Esophagus muscularis mucosa (tissue), 4 donors: ENCODE results near the gene TIMP1. TPM values are rescaled to one million over a fixed set of nuclear protein-coding genes. Genes with fewer than 3 reads are reported as not detected.

ENCODE experiments used
- DNase-seq: peaks from one replicate; pipeline ENCODE4 v3.0.0-alpha.2; 2017; ENCODE audit errors: extremely low spot score
- H3K27ac ChIP-seq, 4 donors: fragments of 200-600 bp; sonication (generic); replicated peaks in 1 of 4; 1 replicate in 3 of 4; 2 replicates in 1 of 4; pipeline ENCODE4 v1.5.1; 2016 to 2019; ENCODE audit warnings: mild to moderate bottlenecking in 1 of 4
- H3K27me3 ChIP-seq, 4 donors: fragments of 200-600 bp; sonication (generic); one replicate each; pipeline versions ENCODE4 v1.5.1 to v1.6.0; 2016 to 2019
- H3K36me3 ChIP-seq, 4 donors: fragments of 200-600 bp; sonication (generic); one replicate each; pipeline ENCODE4 v1.5.1; 2016 to 2019
- H3K4me1 ChIP-seq, 4 donors: fragments of 200-600 bp; sonication (generic); one replicate each; pipeline ENCODE4 v1.5.1; 2016 to 2019
- H3K4me3 ChIP-seq, 4 donors: fragments of 200-600 bp; sonication (generic); 1 replicate in 2 of 4; 2 replicates in 2 of 4; pipeline ENCODE4 v1.5.1; 2016 to 2019; ENCODE audit warnings: mild to moderate bottlenecking in 4 of 4, moderate library complexity in 1 of 4
- H3K9me3 ChIP-seq, 4 donors: fragments of 200-600 bp; sonication (generic); 1 replicate in 3 of 4; 2 replicates in 1 of 4; pipeline ENCODE4 v1.5.1; 2016 to 2019
- EP300 ChIP-seq: sonication (generic); formaldehyde crosslinking; IDR thresholded peaks from one replicate; pipeline ENCODE4 v1.6.1; 2017; ENCODE audit warnings: antibody characterized with exemption
- POLR2A ChIP-seq: fragments of 450-650 bp; IDR thresholded peaks from one replicate; pipeline ENCODE4 v1.6.1; 2017; ENCODE audit warnings: antibody characterized with exemption, moderate library complexity, mild to moderate bottlenecking, low read depth
- POLR2AphosphoS5 ChIP-seq, 2 donors: sonication (generic); formaldehyde crosslinking; IDR thresholded peaks; one replicate each; pipeline ENCODE4 v1.6.1; 2017; ENCODE audit warnings: antibody characterized with exemption in 2 of 2
- WGBS: methylation state at CpG from one replicate; pipeline ENCODE4 v1.1.5; 2018; 5-methylcytosine and 5-hydroxymethylcytosine counted together
- intact Hi-C: fragments of 100-400 bp; cut with DNase I; formaldehyde crosslinking; loops from one replicate; pipeline ENCODE4 v1.15.1; 2023
- total RNA-seq, 4 donors: library from RNA; depleted of rRNA; stranded (reverse); fragments of >200 nt; gene quantifications; one replicate each; pipeline versions ENCODE4 v1.1.0 to v1.2.1, GENCODE V29; 2016
- TF ChIP-seq, protein P1 (sequence below), 3 experiments: fragments of 200-600 bp in 2 of 3; fragments of 450-650 bp in 1 of 3; sonication (generic) in 2 of 3; IDR thresholded peaks; one replicate each; pipeline ENCODE4 v1.5.1; 2017 to 2019; ENCODE audit warnings: antibody characterized with exemption in 3 of 3, mild to moderate bottlenecking in 2 of 3, moderate library complexity in 1 of 3

The TIMP1 gene
- total RNA-seq, 4 donors from 2014 or later: 82.6 to 251 (median 178) TPM

- Histone ChIP-seq H3K9me3 (no peaks in the 10 kb centered on the region), H3K27me3 (no peaks in the 10 kb centered on the region), H3K4me3 (no peak overlapping the region), H3K4me1 (peaks cover 11 to 21% (median 15%) of the 10 kb centered on the region in 4 donors), H3K36me3 (peaks cover 36 to 86% (median 73%) of the 10 kb centered on the region in 4 donors), H3K27ac (no peak overlapping the region)
- no peak for DNase-seq
- intact Hi-C loops: no loop called here
- TF ChIP-seq POLR2A: no peak
- no peak for TF ChIP-seq POLR2AphosphoS5 (IDR thresholded peaks at IDR 0.05)
- TF ChIP-seq EP300: no peak
- TF ChIP-seq, protein P1, sequence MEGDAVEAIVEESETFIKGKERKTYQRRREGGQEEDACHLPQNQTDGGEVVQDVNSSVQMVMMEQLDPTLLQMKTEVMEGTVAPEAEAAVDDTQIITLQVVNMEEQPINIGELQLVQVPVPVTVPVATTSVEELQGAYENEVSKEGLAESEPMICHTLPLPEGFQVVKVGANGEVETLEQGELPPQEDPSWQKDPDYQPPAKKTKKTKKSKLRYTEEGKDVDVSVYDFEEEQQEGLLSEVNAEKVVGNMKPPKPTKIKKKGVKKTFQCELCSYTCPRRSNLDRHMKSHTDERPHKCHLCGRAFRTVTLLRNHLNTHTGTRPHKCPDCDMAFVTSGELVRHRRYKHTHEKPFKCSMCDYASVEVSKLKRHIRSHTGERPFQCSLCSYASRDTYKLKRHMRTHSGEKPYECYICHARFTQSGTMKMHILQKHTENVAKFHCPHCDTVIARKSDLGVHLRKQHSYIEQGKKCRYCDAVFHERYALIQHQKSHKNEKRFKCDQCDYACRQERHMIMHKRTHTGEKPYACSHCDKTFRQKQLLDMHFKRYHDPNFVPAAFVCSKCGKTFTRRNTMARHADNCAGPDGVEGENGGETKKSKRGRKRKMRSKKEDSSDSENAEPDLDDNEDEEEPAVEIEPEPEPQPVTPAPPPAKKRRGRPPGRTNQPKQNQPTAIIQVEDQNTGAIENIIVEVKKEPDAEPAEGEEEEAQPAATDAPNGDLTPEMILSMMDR (IDR thresholded peaks at IDR 0.05): no peak
- WGBS: 87% methylated on average over 11 of the region's 11 CpGs
These were observed 15.4 kb upstream of the TIMP1 start for GRCh38 chrX:47566841-47567240.

- peaks cover 0 to under 1% (median 0%) of the 10 kb centered on the region in 4 donors for H3K27me3 ChIP-seq
- peaks cover 32 to 79% (median 68%) of the 10 kb centered on the region in 4 donors for H3K36me3 ChIP-seq
- no peak overlapping the region for H3K27ac ChIP-seq
- TF ChIP-seq POLR2A (no peak), POLR2AphosphoS5 (IDR thresholded peaks at IDR 0.05) (no peak)
- TF ChIP-seq, protein P1 (IDR thresholded peaks at IDR 0.05): peak in 1 of 3 experiments; percentile 37
- intact Hi-C loops: no loop called here
- H3K9me3 ChIP-seq: no peaks in the 10 kb centered on the region
- H3K4me3 ChIP-seq: no peak overlapping the region
- peaks cover 2 to 12% (median 11%) of the 10 kb centered on the region in 4 donors for H3K4me1 ChIP-seq
- 90% methylated on average over 13 of the region's 13 CpGs for WGBS
- no peak for DNase-seq
These were observed 13.5 kb upstream of the TIMP1 start for GRCh38 chrX:47568656-47569295.

DNA sequence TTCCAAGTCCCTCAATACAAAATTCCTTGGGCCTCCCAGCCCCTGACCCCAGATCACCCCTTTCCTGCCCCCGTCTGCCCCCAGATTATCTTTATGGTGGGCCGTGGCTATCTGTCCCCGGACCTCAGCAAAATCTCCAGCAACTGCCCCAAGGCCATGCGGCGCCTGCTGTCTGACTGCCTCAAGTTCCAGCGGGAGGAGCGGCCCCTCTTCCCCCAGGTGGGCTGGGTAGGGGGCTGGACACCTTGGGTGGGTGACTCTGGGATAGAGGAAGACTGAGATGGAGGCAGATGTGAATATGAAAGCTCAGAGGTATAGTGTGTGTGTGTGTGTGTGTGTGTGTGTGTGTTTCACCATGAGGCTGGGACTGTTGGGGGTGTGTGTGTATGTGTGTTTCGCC lies 11.4 kb upstream of the TIMP1 start:
- WGBS: 89% methylated on average over 8 of the region's 8 CpGs
- intact Hi-C loops: no loop called here
- H3K4me1 ChIP-seq: peaks cover 2 to 22% (median 18%) of the 10 kb centered on the region in 4 donors
- no peak for DNase-seq
- no peak overlapping the region for H3K4me3 ChIP-seq
- H3K27me3 ChIP-seq: peaks cover 0 to 9% (median 0%) of the 10 kb centered on the region in 4 donors
- no peak for TF ChIP-seq POLR2A
- no peak for TF ChIP-seq EP300
- TF ChIP-seq, protein P1 (IDR thresholded peaks at IDR 0.05): no peak
- no peak for TF ChIP-seq POLR2AphosphoS5 (IDR thresholded peaks at IDR 0.05)
- no peak overlapping the region for H3K27ac ChIP-seq
- H3K36me3 ChIP-seq: peaks cover 32 to 62% (median 55%) of the 10 kb centered on the region in 4 donors
- no peaks in the 10 kb centered on the region for H3K9me3 ChIP-seq

DNA sequence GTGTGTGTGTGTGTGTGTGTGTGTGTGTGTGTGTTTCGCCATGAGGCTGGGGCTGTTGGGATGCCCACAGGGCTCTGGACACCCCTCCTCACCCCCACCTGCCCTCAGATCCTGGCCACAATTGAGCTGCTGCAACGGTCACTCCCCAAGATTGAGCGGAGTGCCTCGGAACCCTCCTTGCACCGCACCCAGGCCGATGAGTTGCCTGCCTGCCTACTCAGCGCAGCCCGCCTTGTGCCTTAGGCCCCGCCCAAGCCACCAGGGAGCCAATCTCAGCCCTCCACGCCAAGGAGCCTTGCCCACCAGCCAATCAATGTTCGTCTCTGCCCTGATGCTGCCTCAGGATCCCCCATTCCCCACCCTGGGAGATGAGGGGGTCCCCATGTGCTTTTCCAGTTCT lies 11.0 kb upstream of the TIMP1 start:
- Histone ChIP-seq H3K9me3 (no peaks in the 10 kb centered on the region), H3K27ac (no peak overlapping the region), H3K36me3 (peaks cover 32 to 61% (median 53%) of the 10 kb centered on the region in 4 donors), H3K4me3 (no peak overlapping the region), H3K27me3 (peaks cover 0 to 9% (median 0%) of the 10 kb centered on the region in 4 donors), H3K4me1 (peaks cover 2 to 22% (median 18%) of the 10 kb centered on the region in 4 donors)
- TF ChIP-seq POLR2A: no peak
- TF ChIP-seq EP300: no peak
- TF ChIP-seq, protein P1 (IDR thresholded peaks at IDR 0.05): no peak
- no peak for TF ChIP-seq POLR2AphosphoS5 (IDR thresholded peaks at IDR 0.05)
- intact Hi-C loops: no loop called here
- 75% methylated on average over 2 of the region's 11 CpGs for whole genome bisulfite sequencing
- DNase-seq: no peak
